H1 (cell line): ENCODE data around the gene DHRS4. TPM values are rescaled to one million over a fixed set of nuclear protein-coding genes. Genes with fewer than 3 reads are reported as not detected.

Experiments used
- EZH2 ChIP-seq: fragments of 200-600 bp; sonication (generic); IDR thresholded peaks from 2 replicates; pipeline ENCODE4 v1.7.1; 2012; ENCODE audit warnings: low read depth, mild to moderate bottlenecking, moderate library complexity, low read length, inconsistent platforms; ENCODE audit not compliant: severe bottlenecking
- KDM5A ChIP-seq: fragments of 200-600 bp; IDR thresholded peaks from 2 replicates; pipeline ENCODE4 v1.7.1; 2012; ENCODE audit warnings: mild to moderate bottlenecking, low read length, inconsistent platforms, mixed read lengths
- POLR2AphosphoS5 ChIP-seq: IDR thresholded peaks from 2 replicates; pipeline ENCODE4 v1.6.1; 2011; ENCODE audit warnings: low read depth, low read length
- polyA plus RNA-seq, 7 experiments: library from polyadenylated mRNA; depleted of rRNA in 3 of 7; stranded (reverse) in 5 of 7; unstranded in 2 of 7; fragments of >200 nt in 5 of 7; fragments of 200-250 nt in 2 of 7; gene quantifications; 1 replicate in 5 of 7; 2 replicates in 1 of 7; 4 replicates in 1 of 7; pipeline versions ENCODE4 v1.2.1 to v1.2.3, GENCODE V29; 2011 to 2013; ENCODE audit warnings: missing spikeins in 2 of 7, mixed read lengths in 2 of 7
- total RNA-seq: library from RNA; stranded (reverse); fragmentation: NEBNext Ultra II Directional; extraction: Animal tissue kit (Norgen Biotek cat#: 25700); gene quantifications from 2 replicates; pipeline ENCODE4 v1.2.1, GENCODE V29; 2021

Gene DHRS4
- total and polyA plus RNA-seq, 2 of the 8 experiments (the other 6 are each of a cell fraction or from before 2014, with no cell fraction given): 11.7 to 16.2 TPM

GRCh38 chr14:23935158-23935557 lies 18.4 kb upstream of the DHRS4 start (continued):
- TF ChIP-seq EZH2: no peak
- TF ChIP-seq KDM5A: no peak
- no peak for TF ChIP-seq POLR2AphosphoS5
